Fibroblast of skin of left quadriceps (primary cell): ENCODE data around the gene TCN2.
"Not testable (repeated sequence)": the region's sequence is repeated elsewhere in the genome, so short reads cannot be mapped to it uniquely, and the experiment has no call there.

ENCODE experiments used
- DNase-seq, 2 experiments: peaks; one replicate each; pipeline ENCODE4 v3.0.0-alpha.2; 2013; ENCODE audit warnings: low read depth in 2 of 2

The TCN2 gene

GRCh38 chr22:30578481-30578880 is 28.5 kb upstream of the TCN2 start:
- DNase-seq = no peak

GRCh38 chr22:30580896-30581295 is 26.1 kb upstream of the TCN2 start:
- no peak for DNase-seq

- DNase-seq = no peak
These were observed 24.9 kb upstream of the TCN2 start for GRCh38 chr22:30582051-30582450.

GRCh38 chr22:30582788-30583545 is 24.0 kb upstream of the TCN2 start:
- no peak for DNase-seq

- DNase-seq = no peak
These were observed 22.5 kb upstream of the TCN2 start for GRCh38 chr22:30584441-30584840.

- DNase-seq = no peak
These were observed 20.6 kb upstream of the TCN2 start for GRCh38 chr22:30586414-30586813.

- DNase-seq = no peak
These were observed 15.8 kb upstream of the TCN2 start for GRCh38 chr22:30591191-30591587.

GRCh38 chr22:30591588-30592359 is 15.2 kb upstream of the TCN2 start, which contains the start of gene PES1:
Gene PES1 (minus strand): TSS chr22:30591910. CDS start chr22:30591833, 77 bp downstream.
- peak; percentile 97 to 98 for DNase-seq

GRCh38 chr22:30592360-30592713 is 14.6 kb upstream of the TCN2 start:
- DNase-seq = not testable (repeated sequence)

- no peak for DNase-seq
These were observed 10.8 kb upstream of the TCN2 start for GRCh38 chr22:30596199-30596598.

GRCh38 chr22:30596886-30597285 is 10.1 kb upstream of the TCN2 start:
- DNase-seq = no peak

GRCh38 chr22:30598986-30599385 is 8.0 kb upstream of the TCN2 start:
- DNase-seq = no peak

- no peak for DNase-seq
These were observed 6.1 kb upstream of the TCN2 start for GRCh38 chr22:30600921-30601320.

GRCh38 chr22:30601464-30601863 is 5.5 kb upstream of the TCN2 start:
- DNase-seq = no peak

GRCh38 chr22:30602049-30602448 is 4.9 kb upstream of the TCN2 start:
- DNase-seq = no peak

- DNase-seq = no peak
These were observed 3.2 kb upstream of the TCN2 start for GRCh38 chr22:30603801-30604200.

GRCh38 chr22:30604723-30605122 is 2.3 kb upstream of the TCN2 start:
- DNase-seq = no peak

- DNase-seq = no peak
These were observed 1.4 kb upstream of the TCN2 start for GRCh38 chr22:30605449-30606110.

GRCh38 chr22:30607300-30607930 is 441 bp downstream of the TCN2 start:
- DNase-seq = no peak

- no peak for DNase-seq
These were observed 965 bp downstream of the TCN2 start for GRCh38 chr22:30607939-30608338.

- DNase-seq = peak in 1 of 2 experiments; percentile 25
These were observed 2.5 kb downstream of the TCN2 start for GRCh38 chr22:30609260-30610185.
